Measurements from ENCODE around the gene WASF1.

WASF1 gene

DNA sequence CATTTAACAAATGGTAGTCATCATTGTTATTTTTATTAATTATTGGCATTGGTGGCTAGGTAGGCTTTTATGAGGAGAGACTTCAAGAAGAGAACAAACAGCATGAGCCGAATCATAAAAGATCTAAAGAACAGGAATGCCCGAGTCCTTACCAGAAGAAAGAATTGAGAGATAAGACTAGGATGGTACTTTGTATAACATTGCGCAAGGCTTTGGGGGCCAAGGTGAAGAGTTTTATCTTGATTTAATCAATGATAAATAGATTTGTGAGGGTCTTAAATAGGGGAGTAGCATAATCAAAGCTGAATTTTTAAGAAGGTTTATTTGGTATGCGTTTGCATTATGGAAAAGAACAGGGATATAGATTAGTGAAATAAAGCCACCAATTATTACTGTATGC lies 16.2 kb upstream of the WASF1 start:
- H3K27me3 ChIP-seq (ENCODE audit: control insufficient read depth, insufficient read depth, low read length), result no peaks in the 10 kb centered on the region
- no peaks in the 10 kb centered on the region for H3K4me1 ChIP-seq (ENCODE audit: control insufficient read depth, insufficient read depth, low read length)
- no peak overlapping the region for H3K27ac ChIP-seq (ENCODE audit: low read depth, low read length)
- H3K9me3 ChIP-seq (ENCODE audit: control insufficient read depth, insufficient read depth, low read depth, low read length), result no peaks in the 10 kb centered on the region
- H3K4me3 ChIP-seq (ENCODE audit: low read depth, low read length), result no peak overlapping the region
- no peak overlapping the region for H3K9ac ChIP-seq (ENCODE audit: low read length)
- H3K36me3 ChIP-seq (ENCODE audit: control insufficient read depth, insufficient read depth, low read length), result peaks cover 15% of the 10 kb centered on the region

DNA sequence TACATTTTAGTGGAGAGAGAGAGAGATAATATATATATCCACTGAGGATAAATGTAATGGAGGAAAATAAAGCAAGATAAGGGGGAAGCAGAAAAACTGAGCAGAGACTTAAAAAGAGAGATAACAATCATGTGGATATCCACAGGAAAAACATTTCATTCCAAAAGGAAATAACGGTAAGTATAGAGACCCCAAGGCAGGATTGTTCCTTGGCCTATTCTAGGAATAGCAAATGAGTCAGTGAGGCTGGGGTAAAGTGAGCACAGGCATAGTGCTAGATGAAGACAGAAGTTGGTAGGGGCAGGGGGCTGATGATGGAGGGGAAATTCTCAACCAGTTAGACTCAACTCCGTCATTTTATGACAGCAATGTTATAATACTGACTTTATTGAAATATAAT lies 12.0 kb upstream of the WASF1 start:
- peaks cover 11% of the 10 kb centered on the region for H3K36me3 ChIP-seq (ENCODE audit: control insufficient read depth, insufficient read depth, low read length)
- H3K27me3 ChIP-seq (ENCODE audit: control insufficient read depth, insufficient read depth, low read length), result no peaks in the 10 kb centered on the region
- H3K4me3 ChIP-seq (ENCODE audit: low read depth, low read length), result no peak overlapping the region
- H3K4me1 ChIP-seq (ENCODE audit: control insufficient read depth, insufficient read depth, low read length), result no peaks in the 10 kb centered on the region; the same call in 1 of the 2 replicates
- no peak overlapping the region for H3K27ac ChIP-seq (ENCODE audit: low read depth, low read length)
- no peaks in the 10 kb centered on the region for H3K9me3 ChIP-seq (ENCODE audit: control insufficient read depth, insufficient read depth, low read depth, low read length)
- no peak overlapping the region for H3K9ac ChIP-seq (ENCODE audit: low read length)

DNA sequence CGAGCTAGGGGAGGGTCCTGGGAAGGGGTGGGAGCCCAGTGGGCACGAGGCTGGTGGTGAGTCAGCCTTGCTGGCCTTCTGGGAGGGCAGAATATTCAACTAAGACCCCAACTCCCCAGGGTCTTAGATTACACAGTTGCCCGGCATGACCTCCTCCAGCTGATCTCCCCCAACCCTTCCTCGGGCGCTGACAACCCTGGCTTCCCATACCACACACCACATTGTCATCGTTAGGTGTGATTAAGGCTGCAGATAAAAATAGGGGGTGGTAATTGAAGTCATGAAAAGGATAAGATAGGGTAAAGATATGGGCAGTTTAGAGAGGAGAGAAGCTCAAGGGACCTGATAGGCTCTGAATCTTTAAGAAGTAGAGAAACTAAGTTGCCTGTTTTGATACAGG lies 11.3 kb upstream of the WASF1 start:
- no peak overlapping the region for H3K4me3 ChIP-seq (ENCODE audit: low read depth, low read length)
- no peak overlapping the region for H3K9ac ChIP-seq (ENCODE audit: low read length)
- no peaks in the 10 kb centered on the region for H3K9me3 ChIP-seq (ENCODE audit: control insufficient read depth, insufficient read depth, low read depth, low read length)
- no peak overlapping the region for H3K27ac ChIP-seq (ENCODE audit: low read depth, low read length)
- no peaks in the 10 kb centered on the region for H3K27me3 ChIP-seq (ENCODE audit: control insufficient read depth, insufficient read depth, low read length)
- no peaks in the 10 kb centered on the region; the same call in 1 of the 2 replicates for H3K4me1 ChIP-seq (ENCODE audit: control insufficient read depth, insufficient read depth, low read length)
- H3K36me3 ChIP-seq (ENCODE audit: control insufficient read depth, insufficient read depth, low read length), result peaks cover 11% of the 10 kb centered on the region

DNA sequence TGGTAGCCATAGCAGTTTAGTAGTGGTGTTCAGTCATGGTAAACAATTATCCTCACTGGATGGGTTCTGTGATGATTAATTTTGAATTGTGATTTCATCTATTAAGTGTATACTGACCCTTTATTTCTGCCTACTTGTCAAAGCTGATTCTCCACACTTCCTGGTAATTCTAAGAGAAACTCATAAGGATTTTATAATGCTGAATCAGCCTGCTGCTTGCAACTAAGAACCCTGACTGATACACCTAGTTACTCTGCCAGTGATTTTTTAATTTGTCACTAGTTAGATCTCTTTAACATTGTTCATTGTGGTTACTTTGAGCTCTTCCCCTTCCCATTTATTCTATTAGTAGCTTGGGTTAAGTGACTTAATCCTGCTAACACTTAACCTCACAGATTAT lies 9.3 kb upstream of the WASF1 start:
- no peaks in the 10 kb centered on the region for H3K9me3 ChIP-seq (ENCODE audit: control insufficient read depth, insufficient read depth, low read depth, low read length)
- H3K9ac ChIP-seq (ENCODE audit: low read length), result no peak overlapping the region
- H3K27me3 ChIP-seq (ENCODE audit: control insufficient read depth, insufficient read depth, low read length), result no peaks in the 10 kb centered on the region
- H3K27ac ChIP-seq (ENCODE audit: low read depth, low read length), result no peak overlapping the region
- H3K36me3 ChIP-seq (ENCODE audit: control insufficient read depth, insufficient read depth, low read length), result peaks cover 3% of the 10 kb centered on the region
- H3K4me1 ChIP-seq (ENCODE audit: control insufficient read depth, insufficient read depth, low read length), result no peaks in the 10 kb centered on the region; the same call in 1 of the 2 replicates
- H3K4me3 ChIP-seq (ENCODE audit: low read depth, low read length), result no peak overlapping the region

DNA sequence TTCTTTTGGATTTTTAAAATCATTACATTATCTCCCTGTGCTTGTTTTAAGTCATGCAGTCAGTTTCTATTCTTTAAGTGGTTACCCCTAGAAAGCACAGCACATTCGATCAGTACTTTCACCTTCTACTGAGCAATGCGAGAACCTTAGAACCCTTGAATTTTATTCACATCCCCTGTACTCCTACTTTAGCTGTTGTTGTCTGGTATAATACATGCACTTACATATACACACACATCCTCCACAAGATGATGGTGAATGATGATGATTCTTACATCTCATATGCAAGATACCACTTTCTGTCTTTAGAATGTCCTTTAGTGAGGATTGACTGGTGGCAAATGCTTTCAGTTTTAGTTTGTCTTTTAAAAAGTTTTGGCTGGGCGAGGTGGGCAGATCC lies 6.4 kb upstream of the WASF1 start:
- H3K27ac ChIP-seq (ENCODE audit: low read depth, low read length), result no peak overlapping the region
- no peaks in the 10 kb centered on the region for H3K9me3 ChIP-seq (ENCODE audit: control insufficient read depth, insufficient read depth, low read depth, low read length)
- no peaks in the 10 kb centered on the region for H3K27me3 ChIP-seq (ENCODE audit: control insufficient read depth, insufficient read depth, low read length)
- no peak overlapping the region for H3K9ac ChIP-seq (ENCODE audit: low read length)
- H3K4me1 ChIP-seq (ENCODE audit: control insufficient read depth, insufficient read depth, low read length), result peaks cover 13% of the 10 kb centered on the region
- H3K36me3 ChIP-seq (ENCODE audit: control insufficient read depth, insufficient read depth, low read length), result no peaks in the 10 kb centered on the region
- H3K4me3 ChIP-seq (ENCODE audit: low read depth, low read length), result no peak overlapping the region

DNA sequence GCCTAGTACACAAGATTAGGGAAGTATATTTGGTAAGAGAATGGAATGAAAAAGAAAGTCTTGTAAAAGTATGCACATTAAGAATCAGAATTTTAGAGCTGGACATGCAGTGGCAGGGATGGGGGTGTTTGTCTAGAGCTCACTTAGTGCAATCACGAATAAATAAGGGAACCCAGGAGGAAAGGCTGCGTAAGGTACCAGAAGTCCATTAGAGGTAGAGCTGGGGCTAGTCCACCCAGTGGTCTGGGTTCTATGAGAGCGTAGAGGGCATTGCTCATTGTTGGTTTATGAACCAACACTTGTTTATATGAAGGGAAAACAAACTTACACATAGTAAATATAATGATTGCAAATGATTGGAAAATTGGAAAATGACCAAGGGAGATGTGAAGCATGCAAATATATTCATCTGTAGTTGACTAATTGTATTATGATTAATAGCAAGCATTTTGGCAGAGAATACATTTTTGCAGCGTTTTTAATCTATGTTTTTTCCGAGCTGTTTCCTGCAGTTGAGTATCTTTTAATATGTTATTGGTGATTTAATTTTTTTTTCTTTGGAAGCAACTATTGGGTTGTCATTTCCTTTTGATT lies 3.9 kb upstream of the WASF1 start:
- H3K36me3 ChIP-seq (ENCODE audit: control insufficient read depth, insufficient read depth, low read length), result no peaks in the 10 kb centered on the region
- no peak overlapping the region for H3K9ac ChIP-seq (ENCODE audit: low read length)
- no peak overlapping the region for H3K4me3 ChIP-seq (ENCODE audit: low read depth, low read length)
- H3K27me3 ChIP-seq (ENCODE audit: control insufficient read depth, insufficient read depth, low read length), result no peaks in the 10 kb centered on the region
- no peak overlapping the region for H3K27ac ChIP-seq (ENCODE audit: low read depth, low read length)
- peaks cover 13% of the 10 kb centered on the region; the same call in 1 of the 2 replicates for H3K4me1 ChIP-seq (ENCODE audit: control insufficient read depth, insufficient read depth, low read length)
- no peaks in the 10 kb centered on the region for H3K9me3 ChIP-seq (ENCODE audit: control insufficient read depth, insufficient read depth, low read depth, low read length)

DNA sequence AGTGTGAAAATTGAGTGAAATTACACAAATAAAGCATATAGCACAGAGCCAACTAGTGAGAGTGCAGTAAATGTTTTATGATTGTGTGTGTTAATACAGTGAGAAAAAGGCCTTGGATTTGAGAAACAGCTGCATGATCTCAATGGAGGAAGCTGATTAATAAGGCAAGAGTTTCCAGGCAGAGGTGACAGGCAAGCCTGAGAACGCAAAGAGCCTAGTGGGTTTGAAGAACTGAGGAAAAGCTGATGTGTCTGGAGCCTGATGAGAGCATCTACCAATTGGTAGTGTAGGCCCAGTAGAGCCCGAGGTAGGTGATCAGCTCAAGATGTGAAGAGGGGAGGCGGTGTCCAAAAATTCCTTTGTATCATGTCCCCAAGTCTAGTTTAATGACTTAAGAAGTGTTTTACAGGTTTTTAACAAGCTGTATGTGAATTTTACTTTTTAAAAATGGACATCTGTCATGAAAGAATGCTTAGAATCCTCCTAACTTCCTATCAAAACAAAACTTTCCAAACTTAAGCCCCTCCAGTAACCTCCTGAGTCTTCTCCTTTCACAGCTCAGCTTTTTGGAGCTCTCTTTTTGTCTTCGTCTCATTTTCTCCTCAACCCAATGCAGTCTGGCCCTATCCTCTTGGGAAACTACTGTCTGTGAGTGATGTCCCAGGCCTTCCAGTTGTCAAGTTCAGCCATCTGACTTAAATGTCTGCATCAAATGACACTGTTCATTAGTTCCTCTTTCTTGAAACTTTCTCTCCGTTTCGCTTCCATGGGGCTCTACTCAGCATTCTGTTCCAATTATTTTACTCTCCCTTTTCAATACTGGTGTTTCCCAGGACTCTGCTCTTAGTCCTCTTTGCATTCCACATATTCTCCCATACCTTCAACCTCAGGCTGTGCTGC lies 1.9 kb upstream of the WASF1 start:
- Histone ChIP-seq H3K27me3 (ENCODE audit: control insufficient read depth, insufficient read depth, low read length) (no peaks in the 10 kb centered on the region), H3K36me3 (ENCODE audit: control insufficient read depth, insufficient read depth, low read length) (no peaks in the 10 kb centered on the region), H3K9ac (ENCODE audit: low read length) (peak overlapping the region; percentile 86), H3K4me3 (ENCODE audit: low read depth, low read length) (peak overlapping the region; percentile 96), H3K4me1 (ENCODE audit: control insufficient read depth, insufficient read depth, low read length) (peaks cover 13% of the 10 kb centered on the region; the same call in 1 of the 2 replicates), H3K27ac (ENCODE audit: low read depth, low read length) (no peak overlapping the region), H3K9me3 (ENCODE audit: control insufficient read depth, insufficient read depth, low read depth, low read length) (no peaks in the 10 kb centered on the region)

DNA sequence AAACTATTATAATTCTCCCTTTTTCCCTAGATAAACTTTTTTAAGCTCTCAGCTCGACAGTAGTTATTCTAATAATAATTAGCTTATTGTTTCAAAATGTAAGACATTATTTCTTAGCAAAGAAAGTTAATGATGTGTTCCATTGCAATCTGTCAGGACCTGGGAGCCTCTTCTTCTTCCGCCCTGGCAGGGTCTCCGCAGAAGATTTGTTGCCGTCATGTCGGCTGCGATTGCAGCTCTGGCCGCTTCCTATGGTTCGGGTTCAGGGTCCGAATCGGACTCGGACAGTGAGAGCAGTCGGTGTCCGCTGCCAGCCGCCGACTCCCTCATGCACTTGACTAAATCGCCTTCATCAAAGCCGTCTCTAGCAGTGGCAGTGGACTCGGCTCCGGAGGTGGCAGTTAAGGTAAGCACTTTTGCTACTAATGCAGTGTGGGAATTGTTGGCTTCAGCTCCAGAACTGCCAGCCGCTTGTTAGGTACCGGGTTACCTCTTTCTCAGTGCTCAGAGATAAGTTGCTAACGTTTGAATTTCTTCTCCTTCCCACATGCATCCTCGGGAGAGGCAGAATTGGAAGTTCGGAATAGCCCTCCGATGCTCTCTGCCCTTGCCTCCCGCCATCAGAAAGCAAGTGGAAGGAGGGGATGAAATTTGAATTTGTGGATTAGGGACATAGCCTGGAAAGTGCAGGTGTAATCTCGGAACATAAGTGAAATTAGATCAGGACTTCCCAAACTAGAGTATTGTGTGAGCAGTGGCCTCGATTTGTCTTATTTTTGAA lies 948 bp upstream of the WASF1 start, which contains the start of gene CDC40:
TSS of gene CDC40 (plus strand) at position 200 of the 781 bp plus-strand sequence. CDS start at position 218, 18 bp downstream.
- peak within 1 kb of the TSS; percentile 96 for H3K27ac ChIP-seq (ENCODE audit: low read depth, low read length)
- H3K36me3 ChIP-seq (ENCODE audit: control insufficient read depth, insufficient read depth, low read length), result no peaks in the 10 kb centered on the region
- no peaks in the 10 kb centered on the region for H3K27me3 ChIP-seq (ENCODE audit: control insufficient read depth, insufficient read depth, low read length)
- peaks cover 13% of the 10 kb centered on the region; the same call in 1 of the 2 replicates for H3K4me1 ChIP-seq (ENCODE audit: control insufficient read depth, insufficient read depth, low read length)
- peak within 1 kb of the TSS; percentile 99 for H3K9ac ChIP-seq (ENCODE audit: low read length)
- H3K4me3 ChIP-seq (ENCODE audit: low read depth, low read length), result peak within 1 kb of the TSS; percentile 96
- H3K9me3 ChIP-seq (ENCODE audit: control insufficient read depth, insufficient read depth, low read depth, low read length), result no peaks in the 10 kb centered on the region

DNA sequence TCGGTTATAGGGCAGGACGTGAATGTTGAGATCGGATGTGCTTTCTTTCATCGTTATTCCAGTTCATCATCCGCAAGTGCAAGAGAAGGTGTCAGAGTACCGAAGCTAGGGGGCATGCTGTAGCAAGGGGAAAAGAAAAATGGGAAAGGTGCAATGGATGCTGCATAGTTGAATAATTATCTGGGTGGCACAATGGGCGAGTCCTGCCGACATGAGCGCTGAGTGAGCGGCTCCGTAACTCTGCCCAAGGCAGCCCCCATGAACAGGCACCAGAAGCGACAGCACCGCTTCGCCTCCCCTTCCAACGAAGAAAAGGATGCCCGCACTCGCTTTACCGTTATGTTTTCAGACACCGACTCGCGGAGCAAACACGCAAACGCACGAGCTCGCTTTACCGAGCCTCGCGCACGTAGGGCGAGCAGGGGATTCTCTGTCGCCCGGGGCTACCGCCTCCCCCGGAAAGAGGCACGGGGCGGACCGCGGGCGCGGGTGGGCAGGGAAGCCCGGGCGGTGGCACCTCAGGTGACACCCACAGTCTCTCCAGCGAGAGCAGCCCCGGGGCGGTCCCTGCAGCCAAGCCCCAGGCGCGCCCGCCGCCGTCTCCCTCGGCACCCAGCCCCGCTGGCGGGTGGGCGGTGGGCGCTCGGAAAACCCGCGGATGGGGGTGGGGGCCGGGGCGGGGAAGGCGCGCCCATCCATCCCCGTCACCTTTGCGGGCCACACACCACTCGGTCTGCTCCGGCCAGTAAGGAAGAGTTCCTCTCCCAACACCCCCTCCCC lies 654 bp downstream of the WASF1 start:
- no peaks in the 10 kb centered on the region for H3K36me3 ChIP-seq (ENCODE audit: control insufficient read depth, insufficient read depth, low read length)
- peaks cover 13% of the 10 kb centered on the region; the same call in 1 of the 2 replicates for H3K4me1 ChIP-seq (ENCODE audit: control insufficient read depth, insufficient read depth, low read length)
- H3K9me3 ChIP-seq (ENCODE audit: control insufficient read depth, insufficient read depth, low read depth, low read length), result no peaks in the 10 kb centered on the region
- no peaks in the 10 kb centered on the region for H3K27me3 ChIP-seq (ENCODE audit: control insufficient read depth, insufficient read depth, low read length)
- H3K4me3 ChIP-seq (ENCODE audit: low read depth, low read length), result peak overlapping the region; percentile 96
- peak overlapping the region; percentile 99 for H3K9ac ChIP-seq (ENCODE audit: low read length)
- peak overlapping the region; percentile 96; the same call in 1 of the 2 replicates for H3K27ac ChIP-seq (ENCODE audit: low read depth, low read length)

DNA sequence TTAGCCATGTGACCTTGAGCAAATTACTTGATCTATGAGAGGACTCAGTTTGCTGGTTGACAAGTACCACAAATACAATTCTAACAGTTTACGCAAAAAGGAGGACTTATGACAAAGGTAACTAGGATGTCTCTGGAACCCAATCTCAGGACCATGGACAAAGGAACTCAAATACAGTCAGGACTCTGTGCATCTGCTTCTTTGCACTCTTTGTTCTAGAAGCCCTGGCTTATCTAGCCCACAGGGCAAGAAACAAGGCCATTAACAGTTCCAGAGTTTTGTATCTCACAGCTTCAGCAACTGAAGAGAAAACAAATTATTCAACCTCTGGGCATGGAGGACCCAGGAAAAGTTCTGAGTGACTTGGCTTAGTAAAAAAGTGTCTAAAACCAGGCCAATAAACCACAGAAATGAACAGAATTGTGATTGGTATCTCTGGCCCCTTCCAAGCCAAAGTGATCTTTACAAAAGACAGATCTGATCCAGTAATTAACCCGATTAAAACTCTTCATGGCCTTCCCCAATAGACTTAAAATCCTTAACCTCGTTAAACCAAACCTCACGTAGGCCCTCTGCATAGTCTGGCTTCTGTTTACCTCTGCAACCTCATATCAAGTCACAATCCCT lies 5.9 kb downstream of the WASF1 start:
- H3K36me3 ChIP-seq (ENCODE audit: control insufficient read depth, insufficient read depth, low read length), result no peaks in the 10 kb centered on the region
- no peaks in the 10 kb centered on the region for H3K27me3 ChIP-seq (ENCODE audit: control insufficient read depth, insufficient read depth, low read length)
- no peak overlapping the region for H3K9ac ChIP-seq (ENCODE audit: low read length)
- H3K9me3 ChIP-seq (ENCODE audit: control insufficient read depth, insufficient read depth, low read depth, low read length), result no peaks in the 10 kb centered on the region
- no peak overlapping the region for H3K4me3 ChIP-seq (ENCODE audit: low read depth, low read length)
- H3K27ac ChIP-seq (ENCODE audit: low read depth, low read length), result no peak overlapping the region
- H3K4me1 ChIP-seq (ENCODE audit: control insufficient read depth, insufficient read depth, low read length), result peaks cover 16% of the 10 kb centered on the region
